ENCODE results near the gene LYPD5.
"Not testable (repeated sequence)": the region's sequence is repeated elsewhere in the genome, so short reads cannot be mapped to it uniquely, and the experiment has no call there.

- TF ChIP-seq EZH2 (IDR thresholded peaks at IDR 0.05); POLR2AphosphoS5 (IDR thresholded peaks at IDR 0.05; ENCODE audit: borderline replicate concordance, low read depth, low read length); FOXP2 (optimal IDR thresholded peaks at IDR 0.05; ENCODE audit: control extremely low read depth, extremely low read length, insufficient read depth): not testable (repeated sequence)
Measured at GRCh38 chr19:43824572-43824971, 22.3 kb upstream of the LYPD5 start.

Data from SK-N-MC (cell line).